DND-41 (cell line): ENCODE data around the gene UBXN1.

Experiments used
- ATAC-seq: fragments of 200-7000 bp; cut with Tn5 transposase; 3 replicates; pipeline ENCODE4 v1.9.1; 2021; ENCODE audit warnings: low read depth; ENCODE audit not compliant: insufficient read depth
- DNase-seq: peaks from one replicate; pipeline ENCODE4 v3.0.0-alpha.2; 2020
- H2AFZ ChIP-seq: 2 replicates; pipeline ENCODE4 v1.6.0; 2012; ENCODE audit warnings: low read depth, low read length
- H3K27ac ChIP-seq: 2 replicates; pipeline ENCODE4 v1.5.1; 2012; ENCODE audit warnings: low read length, inconsistent platforms
- H3K27me3 ChIP-seq: fragments of 200-600 bp; sonication (generic); 2 replicates; pipeline ENCODE4 v1.6.0; 2012; ENCODE audit warnings: low read length, mild to moderate bottlenecking, inconsistent platforms; ENCODE audit not compliant: insufficient read depth, poor library complexity
- H3K36me3 ChIP-seq: 2 replicates; pipeline ENCODE4 v1.5.1; 2012; ENCODE audit warnings: low read length, inconsistent platforms; ENCODE audit not compliant: insufficient read depth
- H3K4me1 ChIP-seq: 2 replicates; pipeline ENCODE4 v1.5.1; 2012; ENCODE audit warnings: mild to moderate bottlenecking, low read length; ENCODE audit not compliant: insufficient read depth
- H3K4me2 ChIP-seq: 2 replicates; pipeline ENCODE4 v1.6.0; 2012; ENCODE audit warnings: mild to moderate bottlenecking, moderate library complexity, low read length, inconsistent platforms; ENCODE audit not compliant: insufficient read depth
- H3K4me3 ChIP-seq, 2 experiments: fragments of 200-600 bp in 1 of 2; shearing (Covaris generic) in 1 of 2; 2 replicates each; pipeline ENCODE4 v1.5.1; 2012 to 2016; ENCODE audit warnings: inconsistent platforms in 2 of 2, low read length in 2 of 2, mild to moderate bottlenecking in 2 of 2, low read depth in 1 of 2, moderate library complexity in 1 of 2
- H3K79me2 ChIP-seq: 2 replicates; pipeline ENCODE4 v1.6.0; 2012; ENCODE audit warnings: low read length, inconsistent platforms; ENCODE audit not compliant: insufficient read depth
- H3K9ac ChIP-seq: 2 replicates; pipeline ENCODE4 v1.6.0; 2012; ENCODE audit warnings: low read depth, mild to moderate bottlenecking, inconsistent platforms, low read length, moderate library complexity
- H3K9me3 ChIP-seq: 2 replicates; pipeline ENCODE4 v1.5.1; 2012; ENCODE audit warnings: low read length, moderate library complexity, mild to moderate bottlenecking, inconsistent platforms; ENCODE audit not compliant: insufficient read depth, severe bottlenecking
- H4K20me1 ChIP-seq: 2 replicates; pipeline ENCODE4 v1.6.0; 2012; ENCODE audit warnings: low read length; ENCODE audit not compliant: insufficient read depth
- CTCF ChIP-seq: IDR thresholded peaks from 2 replicates; pipeline ENCODE4 v1.5.1; 2012; ENCODE audit warnings: borderline replicate concordance, low read length, moderate library complexity, mild to moderate bottlenecking; ENCODE audit not compliant: poor library complexity, severe bottlenecking; ENCODE audit errors: extremely low read depth
- EZH2 ChIP-seq: IDR thresholded peaks from 3 replicates; pipeline ENCODE4 v1.6.1; 2012; ENCODE audit warnings: borderline replicate concordance, low read depth, mild to moderate bottlenecking, moderate library complexity, low read length, inconsistent platforms; ENCODE audit not compliant: severe bottlenecking

The UBXN1 gene

DNA sequence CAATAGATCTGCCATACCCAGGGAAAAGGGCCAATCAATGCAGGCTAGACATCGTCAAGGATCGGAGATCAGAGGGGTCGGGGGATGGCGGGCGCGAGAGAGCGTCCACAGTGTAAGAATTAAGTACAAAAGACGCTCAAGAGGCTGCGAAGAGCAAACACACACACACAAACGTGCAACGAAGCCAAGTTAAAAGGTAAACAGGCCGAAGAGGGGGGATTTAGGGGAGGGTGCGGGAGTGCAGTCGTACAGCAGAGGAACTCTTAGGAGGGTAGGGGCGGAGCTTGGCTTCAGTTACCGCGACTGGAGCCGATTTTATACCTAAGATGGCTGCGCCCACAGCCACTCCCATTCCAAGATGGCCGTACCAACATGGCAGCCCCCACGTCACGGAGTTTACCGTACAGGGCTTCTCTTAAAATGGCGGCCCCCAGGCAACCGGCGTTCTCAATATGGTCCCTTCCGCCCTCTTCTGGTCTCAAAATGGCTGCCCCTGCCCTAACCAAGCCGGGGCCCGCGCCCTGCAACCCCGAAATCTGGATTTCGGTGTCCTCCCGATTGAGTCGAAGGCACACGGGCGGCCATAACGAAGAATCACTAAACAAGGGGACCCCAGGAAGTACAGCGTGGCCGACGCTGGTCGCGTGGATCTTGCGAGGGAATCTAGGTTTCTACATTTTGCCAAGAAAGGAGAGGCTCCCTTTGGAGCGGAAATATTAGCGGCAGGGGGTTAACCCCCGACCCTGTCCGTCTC lies 30.6 kb upstream of the UBXN1 start:
- Histone ChIP-seq H3K79me2 (peaks cover 26% of the 10 kb centered on the region), H3K9ac (peak overlapping the region; percentile 74), H3K4me1 (peaks cover 52% of the 10 kb centered on the region), H4K20me1 (no peaks in the 10 kb centered on the region), H3K27me3 (no peaks in the 10 kb centered on the region), H2AFZ (peak overlapping the region; percentile 76), H3K36me3 (peaks cover 42% of the 10 kb centered on the region), H3K4me3 (peak overlapping the region; percentile 37 to 72), H3K27ac (peak overlapping the region; percentile 86), H3K9me3 (no peaks in the 10 kb centered on the region), H3K4me2 (peak overlapping the region; percentile 86)
- DNase-seq (peak; percentile 98), ATAC-seq (peak; percentile 79)
- TF ChIP-seq EZH2 (no peak), CTCF (no peak)

DNA sequence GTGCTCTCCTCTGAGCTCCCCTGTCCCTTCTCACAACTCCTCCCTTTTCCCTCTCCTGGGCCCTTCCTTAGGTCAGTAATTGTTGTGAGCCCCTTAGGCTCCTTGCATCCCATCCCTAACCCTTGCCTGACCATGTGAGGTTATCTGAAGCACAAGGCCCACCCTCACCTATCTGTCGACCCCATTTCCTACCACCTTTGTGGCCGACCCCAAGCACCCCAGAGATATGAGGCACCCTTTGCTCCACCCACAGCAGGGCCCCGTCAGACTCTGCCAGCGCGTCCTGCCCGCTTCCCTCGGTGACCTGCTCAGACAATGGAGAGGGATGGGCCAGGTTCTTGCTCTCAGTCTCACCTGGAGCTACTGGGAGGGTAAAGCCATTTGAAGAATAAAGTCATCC lies 29.9 kb upstream of the UBXN1 start:
- peaks cover 52% of the 10 kb centered on the region for H3K4me1 ChIP-seq
- peaks cover 37% of the 10 kb centered on the region for H3K36me3 ChIP-seq
- no peaks in the 10 kb centered on the region for H4K20me1 ChIP-seq
- H3K9ac ChIP-seq = peak overlapping the region; percentile 74
- peak overlapping the region; percentile 62 for H2AFZ ChIP-seq
- peak overlapping the region; percentile 37 to 72 for H3K4me3 ChIP-seq
- no peak for TF ChIP-seq CTCF
- peak; percentile 7; the same call in 2 of the 3 replicates for ATAC-seq
- peaks cover 24% of the 10 kb centered on the region for H3K79me2 ChIP-seq
- DNase-seq = peak; percentile 51
- no peaks in the 10 kb centered on the region for H3K27me3 ChIP-seq
- H3K27ac ChIP-seq = peak overlapping the region; percentile 81
- H3K9me3 ChIP-seq = no peaks in the 10 kb centered on the region
- H3K4me2 ChIP-seq = peak overlapping the region; percentile 86

- H3K4me3 ChIP-seq = peak overlapping the region; percentile 37 to 72; a peak in 3 of 4 replicates
- peak overlapping the region; percentile 86 for H3K4me2 ChIP-seq
These were observed 29.5 kb upstream of the UBXN1 start for GRCh38 chr11:62708392-62708791.

More at GRCh38 chr11:62708392-62708791, 29.5 kb upstream of the UBXN1 start:
- H4K20me1 ChIP-seq = no peaks in the 10 kb centered on the region
- peaks cover 23% of the 10 kb centered on the region for H3K79me2 ChIP-seq
- DNase-seq = no peak
- H3K4me1 ChIP-seq = peaks cover 52% of the 10 kb centered on the region
- H3K27ac ChIP-seq = peak overlapping the region; percentile 81
- no peaks in the 10 kb centered on the region for H3K27me3 ChIP-seq
- no peak for TF ChIP-seq EZH2
- TF ChIP-seq CTCF = no peak
- H3K9ac ChIP-seq = peak overlapping the region; percentile 74
- H3K36me3 ChIP-seq = peaks cover 33% of the 10 kb centered on the region
- no peaks in the 10 kb centered on the region for H3K9me3 ChIP-seq
- no peak for ATAC-seq
- peak overlapping the region; percentile 62; the same call in 1 of the 2 replicates for H2AFZ ChIP-seq
